ENCODE data around the gene DLG2. TPM values are rescaled to one million over a fixed set of nuclear protein-coding genes. Genes with fewer than 3 reads are reported as not detected.

The DLG2 gene
- total RNA-seq, 2 experiments from 2014 or later, result 2.0 to 2.1 TPM

DNA sequence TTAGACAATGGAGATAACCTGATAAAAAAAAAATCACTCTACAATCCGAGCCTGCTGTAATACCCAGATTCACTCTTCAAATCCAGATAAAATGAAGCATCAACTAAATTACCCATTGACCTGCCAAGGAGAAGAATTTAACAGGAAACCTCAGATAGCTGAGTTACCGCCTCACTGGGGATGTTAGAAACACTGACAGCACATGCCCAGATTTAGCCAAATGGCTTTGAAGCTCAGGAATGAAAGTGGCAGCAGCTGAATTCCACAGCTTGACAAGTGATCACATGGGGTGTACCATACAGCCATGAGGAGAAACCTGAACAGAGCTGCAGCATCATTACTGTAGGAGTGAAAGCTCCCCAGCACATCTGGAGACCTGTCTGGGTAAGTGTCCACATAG, 807.6 kb downstream of the DLG2 start:
- no peak overlapping the region for H3K27ac Mint-ChIP-seq
- peaks cover 0 to 6% of the 10 kb centered on the region in 2 experiments for H3K9me3 ChIP-seq (ENCODE audit: control insufficient read depth in 1 of 2, insufficient read depth in 1 of 2, low read length in 2 of 2)

DNA sequence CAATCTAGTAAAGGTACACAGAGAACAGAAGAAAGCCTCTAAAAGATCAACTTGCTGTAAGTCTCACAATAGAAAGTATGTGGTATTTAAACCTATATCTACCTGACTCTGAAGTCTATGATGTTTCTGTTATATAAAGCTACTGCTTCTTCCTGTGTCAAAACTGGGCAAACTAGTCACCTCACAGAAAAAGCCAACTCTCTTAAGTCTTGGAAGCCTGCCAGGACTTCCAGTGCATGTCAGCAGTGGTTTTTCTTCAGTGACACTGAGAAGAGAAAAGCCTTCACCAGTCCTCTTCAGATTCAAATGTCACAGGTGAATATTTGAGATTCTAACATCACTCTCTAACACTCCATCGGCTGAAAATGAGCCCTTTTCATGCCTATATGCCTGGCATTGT, 808.0 kb downstream of the DLG2 start:
- Histone ChIP-seq H3K9me3 (ENCODE audit: control insufficient read depth in 1 of 2, insufficient read depth in 1 of 2, low read length in 2 of 2) (peaks cover 0 to 6% of the 10 kb centered on the region in 2 experiments), H3K4me3 (ENCODE audit: low read length) (no peak overlapping the region), H3K36me3 (ENCODE audit: insufficient read depth, low read length) (no peaks in the 10 kb centered on the region), H3K4me1 (ENCODE audit: insufficient read depth, low read length) (no peaks in the 10 kb centered on the region), H3K27me3 (ENCODE audit: control insufficient read depth in 1 of 2, insufficient read depth in 2 of 2, low read length in 2 of 2) (no peaks in the 10 kb centered on the region), H3K27ac (ENCODE audit: low read depth in 1 of 2, low read length in 2 of 2) (no peak overlapping the region)
- no peak for ATAC-seq (ENCODE audit: poor library complexity)
- Mint-ChIP-seq H3K36me3 (ENCODE audit: low read depth) (no peaks in the 10 kb centered on the region), H3K9me3 (peaks cover 12% of the 10 kb centered on the region), H3K4me3 (no peak overlapping the region), H3K27me3 (no peaks in the 10 kb centered on the region), H3K4me1 (ENCODE audit: low read depth) (no peaks in the 10 kb centered on the region), H3K27ac (no peak overlapping the region)
- POLR2A ChIA-PET, result no interaction called here
- intact Hi-C loops (cut with DNase I, micrococcal nuclease), result no loop called here
- DNase-seq, result no peak
- CTCF ChIA-PET, result no interaction called here
- TF ChIP-seq, protein P1, sequence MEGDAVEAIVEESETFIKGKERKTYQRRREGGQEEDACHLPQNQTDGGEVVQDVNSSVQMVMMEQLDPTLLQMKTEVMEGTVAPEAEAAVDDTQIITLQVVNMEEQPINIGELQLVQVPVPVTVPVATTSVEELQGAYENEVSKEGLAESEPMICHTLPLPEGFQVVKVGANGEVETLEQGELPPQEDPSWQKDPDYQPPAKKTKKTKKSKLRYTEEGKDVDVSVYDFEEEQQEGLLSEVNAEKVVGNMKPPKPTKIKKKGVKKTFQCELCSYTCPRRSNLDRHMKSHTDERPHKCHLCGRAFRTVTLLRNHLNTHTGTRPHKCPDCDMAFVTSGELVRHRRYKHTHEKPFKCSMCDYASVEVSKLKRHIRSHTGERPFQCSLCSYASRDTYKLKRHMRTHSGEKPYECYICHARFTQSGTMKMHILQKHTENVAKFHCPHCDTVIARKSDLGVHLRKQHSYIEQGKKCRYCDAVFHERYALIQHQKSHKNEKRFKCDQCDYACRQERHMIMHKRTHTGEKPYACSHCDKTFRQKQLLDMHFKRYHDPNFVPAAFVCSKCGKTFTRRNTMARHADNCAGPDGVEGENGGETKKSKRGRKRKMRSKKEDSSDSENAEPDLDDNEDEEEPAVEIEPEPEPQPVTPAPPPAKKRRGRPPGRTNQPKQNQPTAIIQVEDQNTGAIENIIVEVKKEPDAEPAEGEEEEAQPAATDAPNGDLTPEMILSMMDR (IDR thresholded peaks at IDR 0.05), result no peak

More for the DNA sequence above, 807.6 kb downstream of the DLG2 start:
- no peak overlapping the region for H3K27ac ChIP-seq (ENCODE audit: low read depth in 1 of 2, low read length in 2 of 2)
- Mint-ChIP-seq H3K4me3 (no peak overlapping the region), H3K4me1 (ENCODE audit: low read depth) (no peaks in the 10 kb centered on the region), H3K9me3 (peaks cover 12% of the 10 kb centered on the region), H3K36me3 (ENCODE audit: low read depth) (no peaks in the 10 kb centered on the region), H3K27me3 (no peaks in the 10 kb centered on the region)
- H3K27me3 ChIP-seq (ENCODE audit: control insufficient read depth in 1 of 2, insufficient read depth in 2 of 2, low read length in 2 of 2), result no peaks in the 10 kb centered on the region
- H3K4me1 ChIP-seq (ENCODE audit: insufficient read depth, low read length), result no peaks in the 10 kb centered on the region
- intact Hi-C loops (cut with DNase I, micrococcal nuclease), result no loop called here
- DNase-seq, result no peak
- H3K4me3 ChIP-seq (ENCODE audit: low read length), result no peak overlapping the region
- TF ChIP-seq, protein P1 (IDR thresholded peaks at IDR 0.05), result no peak
- POLR2A ChIA-PET, result no interaction called here
- H3K36me3 ChIP-seq (ENCODE audit: insufficient read depth, low read length), result no peaks in the 10 kb centered on the region
- CTCF ChIA-PET, result no interaction called here
- ATAC-seq (ENCODE audit: poor library complexity), result no peak

DNA sequence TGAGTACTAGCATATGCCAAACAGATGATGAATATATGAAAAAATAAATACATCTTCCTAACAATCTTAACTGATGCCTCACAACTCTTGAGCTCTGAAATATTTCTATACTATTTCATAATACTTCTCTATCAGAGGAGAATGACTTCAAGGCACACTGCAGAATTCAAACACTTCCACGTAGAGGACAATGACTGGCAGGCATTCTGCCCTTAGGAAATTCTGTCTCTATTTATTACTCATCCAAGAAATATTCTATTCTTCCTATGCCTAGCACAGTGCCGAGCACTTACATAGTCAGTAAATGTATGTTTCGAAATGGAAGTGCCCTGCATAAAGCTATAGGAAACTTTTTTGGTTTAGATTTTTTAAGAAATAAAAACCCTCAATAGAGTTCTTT, 809.1 kb downstream of the DLG2 start:
- DNase-seq (no peak), ATAC-seq (ENCODE audit: poor library complexity) (no peak)
- TF ChIP-seq, protein P1 (IDR thresholded peaks at IDR 0.05), result no peak
- no peaks in the 10 kb centered on the region for H3K27me3 ChIP-seq (ENCODE audit: control insufficient read depth in 1 of 2, insufficient read depth in 2 of 2, low read length in 2 of 2)
- no peak overlapping the region for H3K27ac Mint-ChIP-seq
- H3K9me3 Mint-ChIP-seq, result peaks cover 12% of the 10 kb centered on the region
- CTCF ChIA-PET, result no interaction called here
- H3K9me3 ChIP-seq (ENCODE audit: control insufficient read depth in 1 of 2, insufficient read depth in 1 of 2, low read length in 2 of 2), result peaks cover 0 to 6% of the 10 kb centered on the region in 2 experiments
- H3K4me1 Mint-ChIP-seq (ENCODE audit: low read depth), result no peaks in the 10 kb centered on the region
- H3K4me3 Mint-ChIP-seq, result no peak overlapping the region
- no peak overlapping the region for H3K4me3 ChIP-seq (ENCODE audit: low read length)
- POLR2A ChIA-PET, result no interaction called here
- no peaks in the 10 kb centered on the region for H3K4me1 ChIP-seq (ENCODE audit: insufficient read depth, low read length)
- no peaks in the 10 kb centered on the region for H3K36me3 ChIP-seq (ENCODE audit: insufficient read depth, low read length)
- no peaks in the 10 kb centered on the region for H3K36me3 Mint-ChIP-seq (ENCODE audit: low read depth)
- intact Hi-C loops (cut with DNase I, micrococcal nuclease), result no loop called here
- H3K27ac ChIP-seq (ENCODE audit: low read depth in 1 of 2, low read length in 2 of 2), result no peak overlapping the region
- no peaks in the 10 kb centered on the region for H3K27me3 Mint-ChIP-seq
